Glomerular visceral epithelial cell (primary cell): ENCODE results near the gene CLDN9.
A peak's percentile ranks its signal among the peaks of the same experiment; 100 is the strongest.

ENCODE experiments used
- DNase-seq: peaks from one replicate; pipeline ENCODE4 v3.0.0-alpha.2; 2016; ENCODE audit errors: extremely low spot score

Gene CLDN9

GRCh38 chr16:3017794-3018506 lies 5.2 kb downstream of the CLDN9 start, which contains the start of gene CLDN6:
Gene CLDN6, minus strand, starts transcription at chr16:3018183. Its CDS starts 2,162 bp downstream, at chr16:3016021.
- DNase-seq: no peak

- DNase-seq: no peak
Observed at GRCh38 chr16:3019594-3020246, 7.0 kb downstream of the CLDN9 start.

- DNase-seq: peak; percentile 87
Observed at GRCh38 chr16:3020247-3020603, 7.5 kb downstream of the CLDN9 start, which contains the start of gene TNFRSF12A. Gene TNFRSF12A, plus strand, starts transcription at chr16:3020368. Its CDS starts 30 bp downstream, at chr16:3020398.

- peak; percentile 97 for DNase-seq
Observed at GRCh38 chr16:3020604-3021448, 8.1 kb downstream of the CLDN9 start.

- DNase-seq: peak; percentile 95
Observed at GRCh38 chr16:3021449-3022207, 8.9 kb downstream of the CLDN9 start.

- peak; percentile 93 for DNase-seq
Observed at GRCh38 chr16:3022208-3022683, 9.5 kb downstream of the CLDN9 start.

GRCh38 chr16:3022684-3023414 lies 10.1 kb downstream of the CLDN9 start:
- DNase-seq: no peak

GRCh38 chr16:3023415-3023668 lies 10.6 kb downstream of the CLDN9 start:
- DNase-seq: peak; percentile 92

- DNase-seq: peak; percentile 97
Observed at GRCh38 chr16:3023669-3024478, 11.2 kb downstream of the CLDN9 start, which contains the start of the genes HCFC1R1 and THOC6. Gene HCFC1R1, minus strand, starts transcription at chr16:3023942. Its CDS starts 1 bp downstream, at chr16:3023941. Gene THOC6, plus strand, starts transcription at chr16:3024035. Its CDS starts 292 bp downstream, at chr16:3024327.

- no peak for DNase-seq
Observed at GRCh38 chr16:3025032-3026002, 12.6 kb downstream of the CLDN9 start.

GRCh38 chr16:3026003-3026378 lies 13.3 kb downstream of the CLDN9 start:
- no peak for DNase-seq

- no peak for DNase-seq
Observed at GRCh38 chr16:3026609-3027488, 14.1 kb downstream of the CLDN9 start.

- no peak for DNase-seq
Observed at GRCh38 chr16:3027489-3027795, 14.7 kb downstream of the CLDN9 start.

- DNase-seq: peak; percentile 87
Observed at GRCh38 chr16:3027983-3028715, 15.4 kb downstream of the CLDN9 start.

GRCh38 chr16:3028716-3029319 lies 16.1 kb downstream of the CLDN9 start:
- no peak for DNase-seq

- no peak for DNase-seq
Observed at GRCh38 chr16:3029491-3030221, 16.9 kb downstream of the CLDN9 start.
